ENCODE data around the gene SLIT3. TPM values are rescaled to one million over a fixed set of nuclear protein-coding genes. Genes with fewer than 3 reads are reported as not detected.
A peak's percentile ranks its signal among the peaks of the same experiment; 100 is the strongest.

Gene SLIT3
- total RNA-seq, 4 donors from 2014 or later = 0.97 to 6.1 (median 3.4) TPM

- no peaks in the 10 kb centered on the region for H3K9me3 ChIP-seq
- no peaks in the 10 kb centered on the region for H3K36me3 ChIP-seq
- H3K4me1 ChIP-seq = no peaks in the 10 kb centered on the region
- H3K4me3 ChIP-seq = no peak overlapping the region
- no peak for ATAC-seq
- TF ChIP-seq POLR2A (IDR thresholded peaks at IDR 0.05) = no peak
- TF ChIP-seq, protein P1, sequence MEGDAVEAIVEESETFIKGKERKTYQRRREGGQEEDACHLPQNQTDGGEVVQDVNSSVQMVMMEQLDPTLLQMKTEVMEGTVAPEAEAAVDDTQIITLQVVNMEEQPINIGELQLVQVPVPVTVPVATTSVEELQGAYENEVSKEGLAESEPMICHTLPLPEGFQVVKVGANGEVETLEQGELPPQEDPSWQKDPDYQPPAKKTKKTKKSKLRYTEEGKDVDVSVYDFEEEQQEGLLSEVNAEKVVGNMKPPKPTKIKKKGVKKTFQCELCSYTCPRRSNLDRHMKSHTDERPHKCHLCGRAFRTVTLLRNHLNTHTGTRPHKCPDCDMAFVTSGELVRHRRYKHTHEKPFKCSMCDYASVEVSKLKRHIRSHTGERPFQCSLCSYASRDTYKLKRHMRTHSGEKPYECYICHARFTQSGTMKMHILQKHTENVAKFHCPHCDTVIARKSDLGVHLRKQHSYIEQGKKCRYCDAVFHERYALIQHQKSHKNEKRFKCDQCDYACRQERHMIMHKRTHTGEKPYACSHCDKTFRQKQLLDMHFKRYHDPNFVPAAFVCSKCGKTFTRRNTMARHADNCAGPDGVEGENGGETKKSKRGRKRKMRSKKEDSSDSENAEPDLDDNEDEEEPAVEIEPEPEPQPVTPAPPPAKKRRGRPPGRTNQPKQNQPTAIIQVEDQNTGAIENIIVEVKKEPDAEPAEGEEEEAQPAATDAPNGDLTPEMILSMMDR (IDR thresholded peaks at IDR 0.05 in 4 of 5, conservative IDR thresholded peaks at IDR 0.05 in 1 of 5) = no peak
- intact Hi-C loops (cut with DNase I; ENCODE audit: low total_unique reads) = no loop called here
- no peak overlapping the region for H3K27ac ChIP-seq
- in situ Hi-C loops (cut with MboI; ENCODE audit: low sequenced_read_pairs in 4 of 4) = no loop called here
- no peaks in the 10 kb centered on the region for H3K27me3 ChIP-seq
- no peak for DNase-seq
These were observed 349.6 kb downstream of the SLIT3 start for GRCh38 chr5:168951356-168951755.

GRCh38 chr5:168950241-168950951 is 350.5 kb downstream of the SLIT3 start:
- TF ChIP-seq, protein P1 (IDR thresholded peaks at IDR 0.05 in 4 of 5, conservative IDR thresholded peaks at IDR 0.05 in 1 of 5) = no peak
- TF ChIP-seq POLR2A (IDR thresholded peaks at IDR 0.05) = no peak
- Histone ChIP-seq H3K9me3 (no peaks in the 10 kb centered on the region), H3K27me3 (no peaks in the 10 kb centered on the region), H3K4me3 (no peak overlapping the region), H3K36me3 (no peaks in the 10 kb centered on the region), H3K4me1 (no peaks in the 10 kb centered on the region), H3K27ac (no peak overlapping the region)
- DNase-seq = no peak
- ATAC-seq = no peak
- in situ Hi-C loops (cut with MboI; ENCODE audit: low sequenced_read_pairs in 4 of 4) = no loop called here
- intact Hi-C loops (cut with DNase I; ENCODE audit: low total_unique reads) = no loop called here

DNA sequence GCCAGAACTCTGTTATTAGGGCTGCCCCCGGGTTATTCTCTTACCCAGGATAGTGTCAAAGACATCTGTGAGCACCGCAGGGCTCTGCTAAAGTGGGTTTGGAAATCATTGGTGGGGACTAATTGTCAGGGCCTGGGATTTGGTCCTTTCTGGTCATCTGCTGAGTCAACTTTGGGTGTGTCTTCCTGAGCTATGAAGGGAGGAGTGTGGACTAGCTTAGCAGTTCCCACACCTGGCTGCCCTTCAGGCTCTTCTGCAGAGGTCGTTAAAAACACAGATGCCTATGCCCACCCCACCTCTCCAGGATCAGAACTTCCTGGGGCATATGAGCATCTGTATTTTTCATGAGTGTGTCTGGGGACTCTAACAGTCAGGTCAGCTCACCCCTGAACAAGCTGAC is 352.2 kb downstream of the SLIT3 start:
- TF ChIP-seq POLR2A (IDR thresholded peaks at IDR 0.05) = no peak
- TF ChIP-seq, protein P1 (IDR thresholded peaks at IDR 0.05 in 4 of 5, conservative IDR thresholded peaks at IDR 0.05 in 1 of 5) = no peak
- Histone ChIP-seq H3K4me3 (no peak overlapping the region), H3K4me1 (no peaks in the 10 kb centered on the region), H3K9me3 (no peaks in the 10 kb centered on the region), H3K27ac (no peak overlapping the region), H3K27me3 (no peaks in the 10 kb centered on the region), H3K36me3 (no peaks in the 10 kb centered on the region)
- DNase-seq = no peak
- no peak for ATAC-seq
- intact Hi-C loops (cut with DNase I; ENCODE audit: low total_unique reads) = no loop called here
- in situ Hi-C loops (cut with MboI; ENCODE audit: low sequenced_read_pairs in 4 of 4) = no loop called here

- Histone ChIP-seq H3K36me3 (no peaks in the 10 kb centered on the region), H3K9me3 (no peaks in the 10 kb centered on the region), H3K4me3 (no peak overlapping the region), H3K4me1 (no peaks in the 10 kb centered on the region), H3K27me3 (no peaks in the 10 kb centered on the region), H3K27ac (no peak overlapping the region)
- TF ChIP-seq POLR2A (IDR thresholded peaks at IDR 0.05) = no peak
- TF ChIP-seq, protein P1 (IDR thresholded peaks at IDR 0.05 in 4 of 5, conservative IDR thresholded peaks at IDR 0.05 in 1 of 5) = peak in 3 of 5 experiments; percentile 10 to 42 (median 27)
- intact Hi-C loops (cut with DNase I; ENCODE audit: low total_unique reads) = no loop called here
- in situ Hi-C loops (cut with MboI; ENCODE audit: low sequenced_read_pairs in 4 of 4) = no loop called here
- DNase-seq (no peak), ATAC-seq (no peak)
These were observed 353.6 kb downstream of the SLIT3 start for GRCh38 chr5:168947212-168947868.

Data from gastrocnemius medialis (tissue), 4 donors.